HG02588 (cell line): Measurements from ENCODE around the gene CREB3L2.
A peak's percentile ranks its signal among the peaks of the same experiment; 100 is the strongest.
"Not testable (repeated sequence)": the region's sequence is repeated elsewhere in the genome, so short reads cannot be mapped to it uniquely, and the experiment has no call there.

Source experiments
- ATAC-seq: cut with Tn5 transposase; IDR thresholded peaks from one replicate; pipeline ENCODE4 v1.9.1; 2021; ENCODE audit warnings: mild to moderate bottlenecking, moderate library complexity; ENCODE audit not compliant: unreplicated experiment

Gene CREB3L2, protein sequence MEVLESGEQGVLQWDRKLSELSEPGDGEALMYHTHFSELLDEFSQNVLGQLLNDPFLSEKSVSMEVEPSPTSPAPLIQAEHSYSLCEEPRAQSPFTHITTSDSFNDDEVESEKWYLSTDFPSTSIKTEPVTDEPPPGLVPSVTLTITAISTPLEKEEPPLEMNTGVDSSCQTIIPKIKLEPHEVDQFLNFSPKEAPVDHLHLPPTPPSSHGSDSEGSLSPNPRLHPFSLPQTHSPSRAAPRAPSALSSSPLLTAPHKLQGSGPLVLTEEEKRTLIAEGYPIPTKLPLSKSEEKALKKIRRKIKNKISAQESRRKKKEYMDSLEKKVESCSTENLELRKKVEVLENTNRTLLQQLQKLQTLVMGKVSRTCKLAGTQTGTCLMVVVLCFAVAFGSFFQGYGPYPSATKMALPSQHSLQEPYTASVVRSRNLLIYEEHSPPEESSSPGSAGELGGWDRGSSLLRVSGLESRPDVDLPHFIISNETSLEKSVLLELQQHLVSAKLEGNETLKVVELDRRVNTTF

DNA sequence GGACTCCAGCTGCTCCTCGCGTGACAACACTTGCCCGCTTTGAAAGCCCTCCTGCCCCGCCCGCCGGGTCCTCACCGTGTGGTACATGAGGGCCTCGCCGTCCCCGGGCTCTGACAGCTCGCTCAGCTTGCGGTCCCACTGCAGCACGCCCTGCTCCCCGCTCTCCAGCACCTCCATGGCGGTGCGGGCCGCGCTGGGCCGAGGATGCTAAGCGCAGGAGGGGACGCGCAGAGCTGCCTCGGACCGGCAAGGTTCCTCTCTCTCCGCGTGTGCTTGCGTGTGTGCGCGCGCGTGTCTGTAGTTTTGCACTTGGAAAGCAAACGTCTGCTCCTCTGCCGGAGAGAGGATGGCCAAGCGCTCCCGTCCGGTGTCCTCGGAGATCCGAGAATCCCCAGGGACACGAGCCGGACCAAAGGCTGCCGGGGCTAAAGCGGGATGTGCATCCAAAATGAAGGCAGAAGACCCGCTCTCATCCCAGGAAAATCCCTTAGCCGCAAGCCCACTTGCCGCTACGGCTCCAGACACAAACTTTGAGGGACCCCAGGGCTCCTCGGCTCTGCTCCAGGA lies at the start of gene CREB3L2:
Gene CREB3L2 (minus strand): TSS at position 558 of the 567 bp plus-strand sequence. CDS start 381 bp downstream, at position 177.
- peak; percentile 22 for ATAC-seq

DNA sequence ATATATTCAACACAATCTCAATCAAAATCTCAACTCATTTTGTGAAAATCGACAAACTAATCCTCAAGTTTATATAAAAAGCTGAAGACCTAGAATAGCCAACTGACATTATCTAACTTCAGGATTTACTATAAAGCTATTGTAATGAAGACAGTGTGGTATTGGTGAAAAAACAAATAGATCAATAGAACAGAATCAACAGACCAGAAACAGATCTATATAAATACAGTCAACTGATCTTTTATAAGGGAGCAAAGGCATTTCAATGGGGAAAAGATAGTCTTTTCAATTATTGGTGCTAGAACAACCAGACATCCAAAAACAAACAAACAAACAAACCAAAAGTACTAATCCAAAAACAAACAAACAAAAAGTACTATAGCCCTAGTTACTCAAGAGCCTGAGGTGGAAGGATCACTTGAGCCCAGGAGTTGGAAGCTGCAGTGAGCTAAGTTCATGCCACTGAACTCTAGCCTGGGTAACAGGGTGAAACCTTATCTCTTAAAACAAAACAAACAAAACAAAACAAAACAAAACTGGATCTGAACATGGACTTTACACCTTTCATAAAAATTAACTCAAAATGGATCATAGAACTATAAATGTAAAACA lies 47.7 kb upstream of the CREB3L2 start:
- no peak for ATAC-seq

DNA sequence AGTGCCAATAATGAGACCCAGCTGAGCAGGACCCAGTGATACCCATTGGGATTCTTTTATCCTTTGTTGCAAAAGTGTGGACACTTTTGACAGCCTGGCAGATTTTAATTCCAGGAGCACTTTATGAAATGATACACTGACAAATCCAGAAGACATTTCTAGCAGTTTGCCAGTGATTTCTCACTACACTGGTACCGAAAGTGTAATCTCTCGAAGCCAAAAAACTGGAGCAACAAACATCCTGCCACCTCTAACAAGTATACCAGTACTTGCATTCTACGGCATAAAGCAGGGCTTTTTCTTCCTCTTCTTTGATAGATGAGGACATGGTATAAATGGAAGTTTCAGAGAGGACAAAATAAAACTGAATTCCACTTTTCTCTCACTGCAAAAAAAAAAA lies 46.0 kb upstream of the CREB3L2 start:
- no peak for ATAC-seq

DNA sequence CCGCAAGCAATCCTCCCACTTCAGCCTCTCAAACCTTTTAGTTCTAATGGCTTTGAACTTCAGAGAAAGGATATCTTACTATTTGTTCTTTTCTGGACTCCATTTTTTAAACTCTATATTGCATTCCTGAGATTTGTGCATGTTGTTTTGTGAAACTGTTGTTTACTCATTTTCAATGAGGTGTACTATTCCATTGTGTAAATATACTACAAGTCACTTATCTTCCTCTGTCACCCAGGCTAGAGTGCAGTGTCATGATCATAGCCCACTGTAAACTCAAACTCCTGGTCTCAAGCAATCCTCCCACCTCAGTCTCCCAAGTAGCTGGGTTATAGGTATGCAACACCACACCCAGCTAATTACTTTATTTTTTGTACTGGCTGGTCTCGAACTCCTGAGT lies 43.0 kb upstream of the CREB3L2 start:
- no peak for ATAC-seq

DNA sequence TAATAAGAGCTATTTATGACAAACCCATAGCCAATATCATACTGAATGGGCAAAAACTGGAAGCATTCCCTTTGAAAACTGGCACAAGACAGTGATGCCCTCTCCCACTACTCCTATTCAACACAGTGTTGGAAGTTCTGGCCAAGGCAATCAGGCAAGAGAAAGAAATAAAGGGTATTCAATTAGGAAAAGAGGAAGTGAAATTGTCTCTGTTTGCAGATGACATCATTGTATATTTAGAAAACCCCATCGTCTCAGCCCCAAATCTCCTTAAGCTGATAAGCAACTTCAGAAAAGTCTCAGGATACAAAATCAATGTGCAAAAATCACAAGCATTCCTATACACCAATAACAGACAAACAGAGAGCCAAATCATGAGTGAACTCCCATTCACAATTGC lies 38.2 kb upstream of the CREB3L2 start:
- not testable (repeated sequence) for ATAC-seq

DNA sequence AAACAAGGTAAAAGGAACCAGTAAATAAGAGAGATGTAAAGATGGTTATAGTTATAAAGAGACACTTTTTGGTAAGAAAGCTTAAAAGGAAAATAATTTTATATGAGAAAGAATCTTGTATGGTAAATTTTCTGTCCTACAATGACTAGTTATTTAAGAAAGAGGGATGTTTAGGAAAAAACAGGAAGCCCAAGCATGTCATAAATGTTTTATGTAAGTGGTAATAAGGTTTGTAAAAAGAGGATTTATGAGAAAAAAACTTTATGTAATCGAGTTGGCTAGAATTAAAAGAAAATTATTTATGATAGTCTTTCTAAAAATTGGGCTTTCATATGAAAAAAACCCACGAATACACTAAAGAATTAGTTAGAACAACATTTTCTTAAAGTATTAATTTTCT lies 34.2 kb upstream of the CREB3L2 start:
- ATAC-seq: no peak

DNA sequence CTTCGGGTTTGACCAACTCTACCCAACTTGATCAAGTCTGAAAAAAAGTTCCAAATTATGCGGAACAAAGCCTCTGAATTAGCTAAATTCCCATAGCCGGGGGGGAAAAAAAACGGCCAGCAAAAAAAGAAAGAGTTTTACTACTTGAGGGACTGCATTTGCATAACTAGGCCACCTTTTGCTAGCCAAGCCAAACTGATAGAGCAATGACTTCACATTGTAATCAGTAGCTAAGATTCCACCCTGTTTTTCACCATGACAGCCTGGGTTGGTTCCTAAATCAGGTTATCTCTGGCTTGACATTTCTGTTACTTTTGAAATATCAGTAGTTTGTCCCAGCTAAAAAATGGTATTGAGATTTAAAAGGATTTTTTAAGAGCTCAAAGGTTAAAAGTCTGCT lies 31.4 kb upstream of the CREB3L2 start:
- ATAC-seq: no peak

DNA sequence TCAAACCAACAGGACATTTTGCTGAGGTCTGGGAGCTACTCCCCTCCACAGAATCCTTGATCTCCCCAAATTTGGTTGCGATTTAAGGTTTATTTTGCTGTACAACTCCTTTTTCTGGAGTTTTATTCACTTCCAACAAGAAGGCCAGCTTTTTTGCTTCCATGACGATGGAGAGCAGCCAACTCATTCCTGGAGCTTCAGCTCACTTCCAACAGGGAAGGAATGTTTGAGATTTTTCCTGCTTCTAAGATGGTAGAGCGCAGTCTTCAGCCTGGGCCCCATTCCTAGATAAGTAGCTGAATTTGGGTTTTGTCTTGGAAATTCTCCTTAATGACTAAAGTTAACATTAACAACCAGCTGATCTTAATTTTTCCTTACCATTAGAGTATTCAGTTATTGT lies 30.9 kb upstream of the CREB3L2 start:
- ATAC-seq: no peak

DNA sequence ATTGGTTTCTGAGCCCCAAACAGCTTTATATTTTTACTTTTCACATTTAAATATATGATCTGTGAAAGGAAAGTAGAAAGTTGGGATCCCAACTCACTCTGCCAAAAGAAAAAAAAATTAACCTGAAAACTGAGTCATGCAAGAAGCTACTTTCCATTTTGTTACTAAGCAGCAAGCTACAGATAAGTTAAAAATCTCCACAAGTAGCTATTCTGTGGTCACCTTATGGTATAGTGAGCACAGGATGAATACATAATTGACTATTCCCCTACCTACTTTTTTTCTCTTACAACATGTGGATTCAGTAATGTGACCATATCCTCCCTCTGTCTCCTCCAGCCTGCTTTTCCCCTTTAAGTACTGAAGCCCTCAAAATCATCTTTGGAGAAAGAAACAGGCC lies 30.3 kb upstream of the CREB3L2 start:
- ATAC-seq: peak; percentile 78

DNA sequence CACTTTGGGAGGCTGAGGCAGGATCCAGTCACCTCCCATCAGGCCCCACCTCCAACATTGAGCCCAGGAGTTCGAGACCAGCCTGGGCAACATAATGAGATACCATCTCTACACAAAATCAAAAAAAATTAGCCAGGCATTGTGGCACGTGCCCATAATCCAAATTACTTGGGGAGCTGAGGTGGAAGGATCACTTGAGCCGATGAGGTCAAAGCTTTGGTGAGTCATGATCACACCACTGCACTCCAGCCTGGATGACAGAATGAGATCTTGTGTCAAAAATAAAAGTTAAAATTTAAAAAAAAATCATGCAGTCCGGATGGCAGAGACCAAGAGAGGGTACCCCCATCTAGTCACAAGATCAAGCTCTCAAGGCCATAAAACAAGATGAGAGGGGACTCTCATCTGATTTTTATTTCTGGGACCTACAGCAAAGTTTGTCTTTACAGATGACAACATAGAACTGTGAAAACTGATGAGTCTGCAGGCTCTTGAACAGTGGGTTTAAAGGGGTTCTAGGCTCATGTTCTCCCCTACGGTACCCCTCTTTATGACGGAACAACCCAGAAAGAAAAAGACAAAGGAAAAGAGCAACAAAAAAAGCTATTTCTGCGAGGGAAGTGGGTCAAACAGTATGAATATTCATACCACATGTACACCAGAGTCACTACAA lies 28.9 kb upstream of the CREB3L2 start:
- ATAC-seq: no peak

DNA sequence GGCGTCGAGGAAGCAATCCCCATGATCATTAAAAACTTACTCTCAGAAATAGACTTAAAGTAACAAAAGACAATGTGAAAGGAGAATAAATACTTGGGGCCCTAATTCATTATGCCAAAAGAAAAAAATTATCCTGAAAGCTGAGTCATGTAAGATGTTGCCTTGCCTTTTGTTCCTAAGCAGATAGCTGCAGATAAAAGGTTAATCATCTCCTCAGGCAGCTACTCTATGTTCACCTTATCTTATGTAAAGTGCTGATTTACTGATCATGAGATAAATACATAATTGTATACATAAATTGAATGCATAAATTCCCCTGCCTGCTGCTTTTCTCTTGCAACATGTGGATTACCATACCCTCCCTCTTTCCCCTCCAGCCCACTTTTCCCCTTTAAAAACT lies 28.1 kb upstream of the CREB3L2 start:
- ATAC-seq: no peak

DNA sequence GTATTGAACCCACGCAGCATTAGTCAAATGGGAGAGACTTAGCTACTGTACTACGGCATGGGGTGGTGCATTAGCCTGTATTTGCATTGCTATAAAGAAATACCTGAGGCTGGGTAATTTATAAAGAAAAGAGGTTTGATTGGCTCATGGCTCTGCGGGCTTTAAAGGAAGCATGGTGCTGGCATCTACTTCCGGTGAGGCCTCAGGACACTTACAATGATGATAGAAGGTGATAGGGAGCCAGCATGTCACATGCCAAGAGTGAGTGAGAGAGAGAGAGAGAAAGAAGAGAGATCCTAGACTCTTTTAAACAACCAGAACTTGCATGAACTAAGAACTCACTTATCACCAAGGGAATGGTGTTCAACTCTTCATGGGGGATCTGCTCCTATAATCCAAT lies 27.2 kb upstream of the CREB3L2 start:
- ATAC-seq: no peak

DNA sequence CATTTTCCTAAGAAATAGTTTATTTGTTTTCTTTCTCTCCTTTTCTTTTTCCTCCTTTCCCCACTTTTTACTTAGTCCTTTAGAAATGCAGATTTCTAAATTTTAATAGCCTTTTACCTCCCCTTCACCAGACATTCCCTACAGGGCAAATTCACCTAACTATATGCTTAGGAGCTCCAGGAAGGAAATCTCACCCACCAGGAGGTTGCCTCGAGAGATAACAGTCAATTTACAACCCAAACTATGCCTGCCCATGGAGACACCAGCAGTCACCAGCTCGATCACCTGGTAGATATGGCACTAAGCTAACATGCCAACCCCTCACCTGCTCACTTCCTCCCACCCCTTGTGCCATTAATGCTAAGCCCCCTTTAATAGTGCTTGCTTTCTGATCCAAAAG lies 25.2 kb upstream of the CREB3L2 start:
- no peak for ATAC-seq

DNA sequence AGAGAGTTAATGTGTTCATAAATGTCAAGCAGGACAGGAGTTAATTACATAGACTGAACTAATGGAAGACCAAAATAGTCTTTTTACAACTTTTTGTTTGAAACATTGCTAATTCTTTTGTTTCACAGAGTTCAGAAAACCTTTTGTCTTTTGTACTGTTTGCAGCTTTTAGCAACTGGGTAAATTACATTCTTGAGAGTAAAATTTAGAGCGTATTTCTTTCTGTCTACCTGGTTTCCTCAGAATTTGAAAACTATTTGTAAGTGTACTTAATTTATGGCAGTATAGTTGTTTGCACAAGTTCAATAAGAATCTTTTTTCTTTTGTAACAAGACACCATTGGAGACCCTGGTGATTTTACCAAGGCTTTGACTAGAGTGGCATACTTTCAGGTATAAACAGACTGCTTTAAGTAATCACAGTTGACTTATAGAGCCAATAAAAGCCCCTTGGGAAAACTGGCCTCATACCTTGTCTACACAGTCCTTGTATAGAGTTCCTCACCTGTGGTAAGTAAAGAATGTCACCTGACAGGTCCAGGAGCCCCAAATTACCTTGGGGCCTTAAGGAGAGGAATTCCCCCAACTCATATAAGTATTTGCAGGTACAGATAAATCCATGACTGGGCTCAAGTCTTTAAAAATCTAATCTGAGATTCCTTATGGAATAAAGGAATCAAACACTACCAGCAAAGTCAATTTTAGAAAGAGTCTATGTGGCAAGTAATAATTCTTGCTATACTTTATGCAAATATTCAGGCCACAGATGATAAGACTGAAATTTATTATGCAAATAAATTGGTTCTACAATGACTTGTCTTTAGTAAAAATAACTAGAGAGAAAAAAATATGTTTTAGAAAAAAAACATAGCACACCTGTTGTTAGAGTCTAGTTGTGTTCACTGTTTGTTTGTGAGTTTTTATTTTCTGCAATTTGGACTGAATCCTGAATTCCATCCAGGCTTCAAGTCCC lies 23.6 kb upstream of the CREB3L2 start:
- no peak for ATAC-seq

DNA sequence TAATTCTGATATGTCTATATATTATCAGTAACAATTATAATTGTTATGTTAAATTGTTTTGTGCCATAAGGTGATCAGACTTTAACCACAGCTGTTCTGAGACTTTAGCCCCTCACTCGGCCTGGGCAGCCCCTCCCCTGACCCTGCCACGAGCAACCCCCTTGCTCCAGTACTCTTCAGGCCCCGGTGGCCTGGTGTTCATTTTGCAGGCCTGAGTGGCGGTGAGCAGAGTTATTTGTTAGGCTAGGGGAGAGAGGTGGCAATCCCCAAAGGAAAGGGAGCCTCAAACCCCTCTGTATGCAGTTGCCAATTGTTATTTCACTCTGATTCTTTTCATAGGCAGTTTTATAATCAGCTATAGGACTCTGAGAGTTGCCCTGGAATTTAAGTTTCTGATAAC lies 22.9 kb upstream of the CREB3L2 start:
- ATAC-seq: no peak

DNA sequence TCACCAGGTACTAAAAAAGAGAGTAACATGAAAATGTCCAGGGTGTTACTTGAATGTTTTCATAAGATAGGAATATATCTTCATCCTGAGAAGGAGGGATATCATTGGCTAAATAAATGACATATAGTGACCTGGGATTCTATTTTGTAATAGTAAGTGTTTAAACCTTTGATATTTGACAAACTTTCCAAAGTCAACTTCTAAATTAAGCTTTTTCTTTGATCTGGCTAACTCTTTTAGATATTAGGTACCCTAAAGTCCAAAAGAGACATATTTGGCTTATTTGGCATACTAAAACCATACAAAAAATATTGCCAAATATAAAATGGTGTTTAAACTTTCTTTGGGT lies 22.4 kb upstream of the CREB3L2 start:
- ATAC-seq: no peak

DNA sequence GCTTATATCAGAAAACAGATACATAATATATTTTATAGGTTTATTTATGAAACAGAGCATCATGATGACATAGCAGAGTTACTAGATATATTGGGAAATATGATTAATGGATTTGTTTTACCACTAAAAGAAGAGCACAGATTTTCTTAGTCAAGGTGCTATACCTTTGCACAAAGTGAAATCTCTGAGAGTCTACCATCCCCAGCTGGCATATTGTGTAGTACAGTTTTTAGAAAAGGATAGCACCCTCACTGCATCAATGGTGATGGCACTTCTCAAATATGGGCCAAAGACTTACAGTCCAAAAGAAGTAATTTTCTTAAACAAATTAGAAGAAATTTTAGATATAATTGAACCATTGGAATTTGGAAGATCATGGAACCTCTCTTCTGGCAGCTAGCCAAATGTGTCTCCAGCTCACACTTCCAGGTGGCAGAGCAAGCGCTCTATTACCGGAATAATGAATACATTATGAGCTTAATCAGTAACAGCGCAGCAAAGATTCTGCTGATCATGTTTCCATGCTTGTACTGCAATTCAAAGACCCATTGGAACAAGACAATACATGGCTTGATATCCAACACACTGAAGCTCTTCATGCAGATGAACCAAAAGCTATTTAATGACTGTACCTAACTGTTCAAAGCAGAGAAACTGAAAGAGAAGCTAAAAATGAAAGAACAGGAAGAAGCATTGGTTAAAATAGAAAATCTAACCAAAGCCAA lies 21.9 kb upstream of the CREB3L2 start:
- peak; percentile 86 for ATAC-seq

DNA sequence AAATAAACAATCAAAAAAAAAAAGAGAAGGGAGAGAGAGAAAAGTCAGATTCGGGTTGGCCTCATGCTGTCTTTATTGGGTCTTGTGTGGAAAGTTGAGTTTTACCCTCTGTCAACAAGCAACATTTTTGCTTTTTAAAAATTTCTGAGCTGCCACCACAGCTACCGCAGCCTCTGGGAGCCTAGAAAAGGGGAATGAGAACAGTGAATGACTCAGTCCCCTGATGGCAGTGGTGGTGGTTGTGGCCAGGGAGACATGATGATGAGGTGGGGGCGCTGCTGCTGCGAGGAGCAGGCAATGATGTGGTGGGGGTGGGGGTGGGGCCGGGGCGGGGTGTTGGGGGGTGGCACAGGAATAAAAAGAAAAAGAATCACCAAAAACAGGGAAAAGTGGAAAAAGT lies 20.0 kb upstream of the CREB3L2 start:
- no peak for ATAC-seq

DNA sequence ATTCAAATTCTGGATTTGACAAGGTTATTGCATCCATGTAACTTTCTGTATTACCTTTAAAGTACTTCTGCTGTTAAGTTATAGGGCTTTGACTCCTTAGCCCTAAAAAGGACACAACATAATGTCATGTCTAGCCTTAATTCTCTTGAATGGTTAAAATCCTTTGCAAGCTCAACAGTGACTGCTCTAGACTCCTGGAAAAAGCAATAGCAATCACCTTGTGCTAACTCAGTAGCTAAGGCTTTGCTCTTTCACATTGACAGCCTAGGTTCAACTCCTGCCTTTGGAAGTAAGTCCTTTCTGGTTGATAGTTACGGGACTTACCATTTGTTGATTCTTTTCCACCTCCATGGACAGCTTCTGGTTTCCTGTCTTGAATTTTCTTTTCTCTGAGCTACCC lies 16.1 kb upstream of the CREB3L2 start:
- no peak for ATAC-seq

DNA sequence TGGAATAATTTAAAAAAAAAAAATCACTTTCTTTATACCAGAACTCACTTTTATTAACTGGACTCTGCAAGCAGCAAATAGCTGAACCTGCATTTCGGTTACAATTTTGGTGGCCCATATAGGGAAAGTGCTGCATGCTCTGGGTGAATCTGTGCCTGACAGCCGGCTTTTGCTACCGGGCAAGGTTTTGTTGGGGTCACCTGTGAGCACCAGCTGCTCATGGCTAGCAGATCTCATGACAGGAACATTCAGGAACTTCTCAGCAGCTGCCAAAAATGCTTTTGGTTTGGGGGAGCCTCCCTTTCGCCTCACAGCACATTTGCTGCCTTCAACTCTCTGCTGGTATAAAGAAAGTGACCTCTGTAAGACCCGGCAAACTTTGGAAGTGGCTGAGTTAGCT lies 13.2 kb upstream of the CREB3L2 start:
- no peak for ATAC-seq
